ENCODE data around the gene NFIX.

NFIX gene

DNA sequence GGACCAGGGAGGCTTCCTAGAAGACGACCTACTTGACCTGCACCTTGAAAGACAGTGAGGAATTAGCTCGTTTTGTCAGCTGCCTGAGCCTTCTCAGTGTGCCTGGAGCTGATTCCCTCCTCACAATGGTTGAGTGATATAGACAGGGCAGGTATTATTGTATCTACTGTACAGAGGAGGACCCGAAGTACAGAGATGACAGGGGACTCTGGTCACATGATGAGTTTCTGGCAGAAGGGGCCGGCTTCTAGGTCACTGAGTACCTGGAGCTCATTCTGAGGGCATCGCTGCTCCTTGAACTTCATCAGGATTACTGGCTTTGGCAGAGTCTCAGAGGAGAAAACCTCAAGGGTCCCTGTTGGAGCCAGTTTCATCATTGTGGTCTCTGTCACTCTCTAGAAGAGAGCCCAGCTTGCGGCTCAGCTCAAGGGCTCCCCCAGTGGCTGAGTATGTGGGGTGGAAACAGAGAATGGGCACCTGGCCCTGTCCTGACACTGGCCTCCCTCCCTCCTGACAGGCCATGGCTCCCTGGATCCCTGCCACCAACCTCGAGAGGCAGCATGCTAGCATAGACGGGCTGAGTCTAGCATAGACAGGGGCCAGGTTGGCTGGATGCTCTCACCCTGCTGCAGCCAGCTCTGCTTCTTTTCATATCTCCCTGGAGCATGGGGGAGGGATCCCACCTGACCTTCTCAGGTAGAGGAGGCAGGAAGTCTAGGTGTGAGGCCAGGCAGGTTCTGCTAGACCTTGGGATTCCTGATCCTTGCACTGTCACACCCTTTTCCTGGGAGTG lies 38.7 kb downstream of the NFIX start:
- peak in 46 of 56 donors; percentile 21 to 86 (median 56) for DNase-seq

DNA sequence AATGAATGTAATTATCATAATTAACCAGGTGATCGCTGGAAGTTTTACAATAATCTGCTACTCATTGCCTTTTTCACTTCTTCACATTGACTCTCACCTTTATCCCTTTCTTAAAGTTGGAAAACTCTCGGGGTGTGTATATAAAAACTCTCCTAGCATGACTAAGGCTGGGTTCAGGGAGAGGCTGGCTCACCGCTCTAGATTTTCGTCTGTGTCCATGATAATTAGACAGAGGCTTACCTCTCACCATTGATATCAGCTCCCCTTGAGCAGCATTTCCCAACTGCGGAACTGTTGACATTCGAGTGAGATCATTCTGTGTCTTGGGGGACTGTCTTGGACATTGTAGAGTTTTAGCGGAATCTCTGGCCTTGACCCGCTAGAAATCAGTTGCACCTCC lies 39.4 kb downstream of the NFIX start:
- no peak for DNase-seq

DNA sequence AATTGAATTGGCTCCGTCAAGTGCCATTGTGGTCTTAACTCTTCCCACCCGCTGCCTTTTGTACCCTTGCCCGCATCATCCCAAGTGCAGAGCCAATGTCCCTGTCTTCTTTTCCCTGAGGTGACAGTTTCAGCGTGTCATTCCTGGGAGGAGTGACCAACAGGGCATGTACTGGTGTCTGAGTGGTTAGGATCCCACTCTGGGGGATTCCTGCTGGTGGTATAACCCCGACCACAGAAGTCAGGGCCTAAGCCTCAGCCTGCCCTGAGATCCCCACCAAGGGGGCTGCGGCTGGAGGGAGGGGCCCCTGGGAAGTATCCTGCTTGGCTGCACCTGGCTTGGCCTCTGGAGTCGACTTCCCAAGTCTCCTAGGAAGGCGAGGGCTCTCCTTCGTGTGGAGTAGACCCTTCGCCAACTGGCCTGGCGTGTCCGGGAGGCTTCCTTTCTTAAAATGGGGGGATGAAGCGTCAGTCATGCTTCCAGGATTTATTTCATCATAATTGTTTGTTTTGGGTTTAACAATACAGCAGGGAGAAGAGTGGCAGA lies 40.6 kb downstream of the NFIX start:
- no peak for DNase-seq

DNA sequence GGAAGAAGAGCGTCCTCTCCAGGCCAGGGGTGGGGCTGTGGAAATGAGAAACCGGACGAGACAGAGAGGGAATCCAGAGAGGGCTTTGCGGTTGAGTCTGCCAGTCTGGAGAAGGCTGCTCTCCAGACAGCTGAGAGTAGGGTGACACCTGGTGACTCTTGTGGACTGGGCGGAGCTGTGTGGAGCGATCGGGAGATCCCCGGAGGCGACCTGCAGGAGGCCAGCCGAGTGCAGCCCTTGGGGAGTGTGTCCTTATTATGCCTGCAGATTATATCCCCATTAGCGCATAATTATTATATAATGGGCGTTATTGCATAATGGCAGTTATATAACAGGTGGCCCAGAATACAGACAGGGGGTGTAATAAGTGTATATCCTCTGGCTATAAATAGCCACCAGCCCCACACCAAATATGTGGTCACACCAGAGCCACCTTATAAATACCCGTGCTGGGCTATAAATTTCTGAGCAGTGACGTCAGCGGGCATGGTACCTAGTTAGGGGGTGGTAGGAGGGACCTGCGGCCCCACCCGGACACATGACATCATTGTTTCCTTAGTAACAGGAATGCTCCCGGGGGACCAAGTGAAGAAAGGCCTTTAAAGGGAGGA lies 41.2 kb downstream of the NFIX start:
- DNase-seq, result no peak

DNA sequence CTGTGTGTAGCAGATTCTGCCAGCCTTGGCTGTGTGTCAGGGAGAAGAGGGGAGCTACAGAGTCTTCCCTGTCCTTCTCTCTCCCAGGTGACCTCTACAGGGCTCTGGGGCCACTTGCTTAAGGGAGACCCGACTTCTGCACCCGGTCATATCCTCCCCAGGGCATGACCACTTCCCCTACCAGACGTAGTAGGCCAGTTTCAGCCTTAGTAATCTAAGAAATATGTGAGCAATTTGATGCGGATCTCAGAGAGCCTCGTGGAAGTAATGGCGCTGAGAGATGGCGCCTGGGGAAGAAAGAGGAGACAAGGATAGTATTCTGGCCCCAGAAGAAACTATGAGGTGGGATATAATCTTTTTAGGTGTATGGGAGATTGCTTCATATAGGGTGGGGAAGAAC lies 41.9 kb downstream of the NFIX start:
- no peak for DNase-seq

DNA sequence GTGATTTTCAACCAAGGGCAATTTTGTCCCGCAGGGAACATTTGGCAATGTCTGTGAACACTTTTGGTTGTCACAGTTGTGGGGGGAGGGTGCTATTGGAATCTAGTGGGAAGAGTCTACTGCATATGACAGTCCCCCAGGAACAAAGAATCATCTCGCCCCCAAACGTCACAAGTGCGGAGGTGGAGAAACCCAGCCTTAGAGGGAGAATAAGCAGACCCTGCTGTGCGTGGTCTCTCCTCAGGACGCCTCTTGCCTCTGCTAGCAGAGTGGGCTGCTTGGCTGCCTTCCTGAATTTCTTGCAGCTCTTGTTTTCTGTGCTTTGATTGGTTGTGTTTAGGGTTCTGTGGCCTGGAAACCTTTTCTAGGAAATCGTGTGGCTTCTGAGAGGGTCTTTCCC lies 42.5 kb downstream of the NFIX start:
- DNase-seq, result no peak

DNA sequence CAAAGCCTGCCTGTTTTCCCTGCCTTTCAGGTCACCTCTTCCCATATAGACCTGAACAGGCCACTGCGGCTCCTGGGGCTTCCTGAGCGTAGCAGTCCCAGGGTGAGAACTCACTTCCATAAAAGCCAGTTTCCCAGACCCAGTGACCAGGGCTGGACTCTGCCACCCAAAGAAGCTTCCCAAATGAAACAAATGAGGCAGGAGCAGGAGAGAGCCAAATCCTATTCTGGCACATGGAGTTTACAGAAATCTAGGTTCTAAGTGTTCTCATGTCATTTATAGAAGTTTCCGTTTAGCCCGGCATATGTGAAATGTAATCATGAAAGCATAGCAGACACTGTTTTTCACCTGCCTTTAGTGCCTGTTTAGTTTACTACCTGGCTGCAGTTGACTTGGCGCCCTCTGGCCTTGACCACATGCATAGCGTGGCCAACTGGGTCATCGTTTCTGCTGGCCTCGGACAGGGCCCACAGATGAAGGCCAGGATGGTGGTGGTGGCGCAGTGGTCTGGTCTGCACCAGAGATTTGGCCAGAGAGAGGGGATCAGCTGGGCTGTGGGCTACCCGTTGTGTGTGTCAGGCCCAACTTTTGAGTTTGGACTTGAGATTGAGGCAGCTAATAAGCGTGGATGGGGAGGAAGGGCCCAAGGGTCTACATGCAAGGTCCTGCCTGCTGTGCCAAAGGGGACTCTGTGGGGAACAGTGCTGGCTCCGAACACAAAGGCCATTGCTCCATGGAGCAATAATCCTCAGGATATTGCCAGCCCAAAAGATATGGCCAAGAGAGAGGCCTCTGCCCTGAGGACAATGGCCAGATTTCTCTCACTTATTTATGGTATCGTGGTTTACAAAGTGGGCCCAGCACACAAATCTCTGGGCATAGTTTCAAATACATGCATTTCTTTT lies 43.3 kb downstream of the NFIX start:
- no peak for DNase-seq

DNA sequence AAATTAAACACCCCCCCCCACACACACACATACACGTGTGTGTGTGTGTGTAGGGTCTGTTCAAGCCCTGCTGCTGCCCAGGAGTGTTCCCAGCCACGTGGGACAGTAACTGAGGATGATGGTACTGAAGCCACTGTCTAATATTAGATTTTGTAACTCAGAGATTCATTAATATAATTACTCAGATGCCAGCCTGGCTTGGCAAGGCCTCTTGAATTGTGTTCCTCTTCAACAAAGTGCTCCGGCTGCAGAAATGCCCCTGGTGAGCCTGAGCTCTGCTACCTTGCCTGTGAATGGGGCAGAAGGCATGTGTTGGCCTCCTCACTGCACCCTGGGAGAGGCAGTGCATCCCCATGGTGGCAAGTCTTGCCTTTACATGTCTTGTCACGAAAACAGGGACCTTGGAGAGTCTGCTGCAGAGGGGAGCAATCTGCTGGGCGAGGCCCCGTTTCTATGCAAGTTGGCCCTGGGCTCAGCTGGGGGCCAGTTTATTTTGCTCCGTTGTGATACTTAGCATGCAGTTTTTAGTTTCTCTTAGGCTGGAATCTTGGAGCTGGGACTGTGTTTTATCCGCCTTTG lies 44.0 kb downstream of the NFIX start:
- peak in 1 of 56 donors; percentile 18 for DNase-seq

DNA sequence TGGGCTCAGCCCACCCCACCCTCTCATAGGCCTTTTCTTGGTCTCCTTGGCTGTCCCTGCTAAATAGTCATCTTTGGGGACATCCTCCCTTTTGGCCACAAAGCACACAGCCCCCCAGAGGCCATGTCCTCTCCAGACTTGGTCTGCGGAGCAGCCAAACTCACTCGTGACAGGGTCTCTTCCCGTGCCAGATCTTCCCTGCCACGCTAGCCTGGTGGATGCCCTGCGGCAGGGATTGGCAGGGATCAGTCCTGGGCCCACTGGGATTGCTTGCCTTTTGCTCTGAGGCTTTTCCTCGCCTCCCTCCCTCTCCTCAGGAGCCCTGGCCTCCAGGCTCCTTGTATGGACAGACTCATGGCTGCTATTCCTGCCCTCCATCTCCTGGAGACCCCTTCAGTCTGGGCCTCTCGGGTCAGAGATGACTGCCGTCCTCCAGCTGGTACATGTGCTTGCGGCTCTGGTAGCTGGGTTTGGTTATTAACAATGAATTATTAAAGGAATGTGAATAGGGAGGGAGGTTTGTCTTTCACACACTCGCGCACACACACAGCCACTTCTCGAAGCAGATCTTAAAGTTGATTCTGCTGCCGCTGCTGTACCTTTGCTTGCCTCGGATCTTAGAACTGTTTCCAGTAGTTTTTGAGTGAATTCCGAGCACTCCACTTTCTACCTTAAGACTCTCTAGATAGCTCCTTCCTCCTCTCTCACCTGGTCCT lies 45.1 kb downstream of the NFIX start:
- DNase-seq, result peak in 1 of 56 donors; percentile 35

DNA sequence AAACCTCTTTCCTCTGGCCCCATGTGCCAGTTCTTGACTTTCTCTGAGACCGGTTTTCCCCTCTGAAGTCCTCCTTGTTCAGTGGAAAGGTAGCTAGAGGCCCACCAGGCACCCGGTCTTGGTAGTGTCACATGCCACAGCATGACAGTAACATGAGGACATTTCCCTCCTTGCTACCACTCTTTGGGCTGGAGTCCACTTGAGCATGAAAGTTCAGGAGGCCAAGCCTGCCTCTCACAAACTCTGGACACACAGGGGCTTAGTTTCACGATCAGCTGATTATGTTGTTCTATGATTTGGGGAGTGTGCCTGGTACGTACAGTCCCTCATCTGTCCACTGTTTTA lies 45.6 kb downstream of the NFIX start:
- no peak for DNase-seq

DNA sequence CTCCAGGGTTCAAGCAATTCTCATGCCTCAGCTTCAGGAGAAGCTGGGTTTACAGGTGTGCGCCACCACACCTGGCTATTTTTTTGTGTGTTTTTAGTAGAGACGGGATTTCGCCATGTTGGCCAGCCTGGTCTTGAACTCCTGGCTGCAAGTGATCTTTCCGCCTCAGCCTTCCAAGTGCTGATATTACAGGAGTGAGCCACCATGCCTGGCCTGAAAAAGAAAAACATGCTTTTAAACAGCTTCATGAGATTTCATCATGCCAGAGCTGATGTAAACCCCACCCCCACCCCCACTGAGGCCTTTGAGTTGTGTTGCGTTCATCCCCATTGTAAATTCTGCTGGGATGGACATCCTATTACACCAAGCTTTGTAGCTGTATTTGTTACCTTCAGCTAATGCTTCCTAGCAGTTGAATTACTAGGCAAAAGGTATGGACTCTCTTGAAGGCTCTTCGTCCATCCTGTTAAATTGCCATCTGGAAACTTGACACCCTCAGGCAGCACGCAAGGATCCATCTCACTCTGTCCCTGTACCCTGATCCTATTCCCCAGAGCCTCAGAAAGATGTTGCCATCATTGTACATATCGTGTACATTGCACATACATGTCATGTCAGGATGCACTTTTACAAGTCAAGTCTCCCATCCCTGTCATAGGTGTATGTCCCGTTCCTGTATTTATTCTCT lies 47.3 kb downstream of the NFIX start:
- DNase-seq, result no peak

DNA sequence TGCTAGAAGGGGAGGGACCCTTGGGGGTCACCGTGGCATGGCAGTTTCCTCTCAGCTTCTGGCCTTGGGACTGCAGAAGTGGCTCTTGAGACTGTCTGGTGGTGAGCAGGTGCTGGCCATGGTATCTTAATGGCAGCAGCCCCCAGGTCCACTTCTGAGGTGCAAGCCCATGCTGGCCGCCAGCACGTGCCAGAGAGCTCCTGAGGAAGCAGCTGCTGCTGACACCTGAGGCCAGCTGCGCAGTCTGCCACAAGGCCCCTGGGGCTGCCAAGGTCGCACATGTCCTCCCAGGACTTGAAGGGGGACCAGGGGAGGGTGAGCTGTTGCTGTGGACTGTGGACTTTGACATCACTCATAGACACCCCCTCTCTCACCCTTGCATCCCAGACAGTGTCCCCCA lies 48.0 kb downstream of the NFIX start:
- no peak for DNase-seq

DNA sequence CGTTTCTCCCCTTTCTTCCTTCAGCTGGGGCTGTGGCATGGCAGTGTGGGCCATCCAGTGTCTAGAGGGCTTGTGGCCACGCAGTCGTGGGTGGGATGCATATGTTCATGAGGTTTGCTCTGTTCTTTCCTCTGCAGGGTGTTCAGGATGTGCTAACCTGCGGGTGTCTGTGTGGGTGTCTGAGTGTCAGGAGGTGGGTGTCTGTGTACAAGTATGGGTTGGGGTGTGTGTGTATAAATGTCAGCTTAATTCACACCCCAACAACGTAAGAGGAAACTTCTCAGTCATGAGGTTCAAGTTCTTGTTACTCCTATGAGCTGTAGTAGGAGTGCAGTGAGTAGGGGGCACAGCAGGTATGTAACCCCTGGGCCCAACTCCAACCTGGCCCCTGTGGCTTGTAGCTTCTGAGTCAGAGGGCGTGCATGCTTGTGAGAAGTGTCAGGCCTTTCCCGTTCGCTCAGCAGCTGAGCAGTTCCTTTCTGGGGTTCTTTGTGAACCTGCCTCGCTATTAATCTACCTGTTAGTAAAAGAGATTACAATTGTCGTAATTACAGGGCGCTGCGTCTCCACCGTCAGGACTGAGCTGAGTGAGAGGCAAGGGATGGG lies 49.1 kb downstream of the NFIX start:
- peak in 13 of 56 donors; percentile 28 to 70 (median 50) for DNase-seq

DNA sequence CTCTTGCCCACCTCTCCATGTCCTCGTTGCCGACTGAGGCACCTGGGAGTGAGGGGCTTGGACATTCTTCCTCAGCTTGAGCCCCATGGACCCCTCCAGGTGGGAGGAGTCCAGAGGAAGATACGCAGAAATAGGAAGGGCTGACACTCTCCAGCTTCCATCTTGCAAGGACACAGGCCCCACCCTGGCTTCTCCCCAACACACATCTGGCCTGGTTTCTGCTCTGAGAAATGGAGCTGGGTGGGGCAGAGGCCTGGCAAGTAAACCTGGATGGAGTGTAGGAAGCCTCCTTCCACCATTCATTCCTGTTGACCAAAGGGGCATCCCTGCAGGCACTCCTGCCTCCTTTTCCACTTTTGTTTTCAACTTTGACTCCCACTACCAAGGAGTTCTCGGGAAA lies 50.5 kb downstream of the NFIX start:
- no peak for DNase-seq

DNA sequence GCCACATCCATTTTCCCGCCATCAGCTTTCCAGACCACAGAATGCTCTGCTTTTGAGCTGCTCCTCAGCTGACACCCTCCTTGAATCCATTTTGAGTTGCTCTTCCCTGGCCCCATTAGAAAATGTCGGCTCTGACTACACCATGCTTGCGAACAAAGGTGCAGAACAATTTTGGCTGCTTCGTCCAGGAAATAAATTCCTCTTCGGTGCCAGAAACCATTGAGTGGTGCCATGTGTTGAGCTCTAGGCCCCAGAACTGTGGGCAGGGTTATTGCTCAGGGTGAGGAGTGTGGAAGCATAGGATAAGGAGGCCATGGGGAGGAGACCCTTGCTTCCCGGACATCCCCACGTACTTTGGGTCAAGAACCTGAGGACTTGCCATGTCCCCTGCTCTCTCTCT lies 52.1 kb downstream of the NFIX start:
- no peak for DNase-seq

DNA sequence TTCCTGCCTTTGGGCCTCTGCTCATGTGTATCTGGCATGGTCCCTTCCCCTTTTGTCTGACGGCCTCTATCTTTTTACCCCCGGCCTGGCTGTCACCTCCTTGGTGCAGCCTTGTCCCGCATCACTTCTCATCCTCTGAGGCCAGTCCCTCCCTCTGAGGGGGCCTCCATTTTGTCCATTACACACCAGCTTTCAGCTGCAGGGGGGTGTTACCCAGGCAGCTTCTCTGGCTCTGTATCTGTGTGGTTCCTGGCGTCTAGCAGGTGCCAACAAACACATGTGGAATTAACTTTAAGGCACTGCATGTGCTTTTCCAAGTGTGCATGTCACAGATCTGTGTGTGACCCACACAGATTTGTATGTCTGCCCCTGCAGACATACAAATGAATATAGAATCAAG lies 55.0 kb downstream of the NFIX start:
- no peak for DNase-seq

DNA sequence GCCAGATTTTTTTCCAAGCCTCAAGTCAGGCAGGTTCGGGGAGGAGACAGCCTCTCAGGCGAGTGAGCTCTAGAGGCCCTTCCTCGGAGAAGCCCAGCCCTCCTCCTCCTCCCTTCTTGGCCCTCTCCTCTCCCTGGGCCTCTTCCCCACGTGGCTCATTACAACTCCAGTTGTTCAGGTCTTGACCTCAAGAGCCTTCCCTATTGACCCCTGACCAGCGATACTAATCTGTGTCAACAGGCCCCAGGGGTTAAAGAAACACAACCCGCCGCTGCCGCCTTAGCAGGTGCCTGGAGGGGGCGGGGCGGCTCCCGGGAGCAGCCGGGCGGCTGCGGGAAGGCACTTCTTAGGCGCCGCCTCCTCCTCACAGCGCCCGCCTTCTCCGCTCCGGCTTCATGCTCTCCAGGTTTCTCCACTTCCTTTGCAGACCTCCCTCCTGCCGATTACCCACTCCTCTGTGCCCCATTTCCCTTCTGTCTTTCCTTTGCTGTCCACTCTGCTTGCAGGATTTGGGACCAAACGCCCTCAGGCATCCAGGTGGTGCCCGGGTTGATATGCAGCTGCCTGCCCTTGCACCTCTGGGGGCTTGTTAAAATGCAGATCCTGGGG lies 56.4 kb downstream of the NFIX start:
- DNase-seq, result peak in 12 of 56 donors; percentile 7 to 54 (median 26)

DNA sequence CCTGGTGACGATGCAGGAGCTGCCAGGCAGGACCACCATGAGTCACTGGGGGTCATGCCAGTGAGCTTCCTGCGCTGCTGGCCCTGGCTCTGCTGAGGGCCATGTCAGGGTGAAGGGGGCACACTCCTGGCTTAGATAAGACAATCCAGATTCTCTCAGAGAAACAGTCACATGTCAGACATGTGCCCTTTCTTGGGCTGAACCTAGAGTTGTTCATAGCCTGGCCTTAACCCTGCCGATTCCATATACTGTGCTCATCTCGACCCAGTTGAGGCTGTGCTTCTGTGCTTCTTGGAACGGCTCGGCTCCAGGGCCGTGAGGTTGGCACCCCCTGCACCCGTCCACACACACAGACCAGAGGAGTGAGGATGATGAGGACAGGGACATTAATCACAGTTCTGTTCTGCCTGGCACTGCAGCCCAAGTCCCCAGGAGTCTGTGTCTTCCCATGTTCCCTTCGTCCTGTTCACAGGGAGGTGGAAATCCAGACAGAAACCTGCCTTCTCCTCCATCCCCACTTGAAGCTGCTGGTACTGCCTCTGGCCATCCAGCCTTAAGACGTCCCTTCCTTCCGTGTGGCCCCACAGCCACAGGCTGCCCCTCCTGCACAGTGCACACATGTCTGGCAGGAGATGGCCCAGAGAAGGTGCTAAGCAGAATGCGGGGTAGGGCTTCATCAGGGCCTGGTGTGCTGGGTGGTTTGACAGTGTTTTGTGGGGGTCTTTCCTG lies 57.3 kb downstream of the NFIX start:
- DNase-seq, result no peak

DNA sequence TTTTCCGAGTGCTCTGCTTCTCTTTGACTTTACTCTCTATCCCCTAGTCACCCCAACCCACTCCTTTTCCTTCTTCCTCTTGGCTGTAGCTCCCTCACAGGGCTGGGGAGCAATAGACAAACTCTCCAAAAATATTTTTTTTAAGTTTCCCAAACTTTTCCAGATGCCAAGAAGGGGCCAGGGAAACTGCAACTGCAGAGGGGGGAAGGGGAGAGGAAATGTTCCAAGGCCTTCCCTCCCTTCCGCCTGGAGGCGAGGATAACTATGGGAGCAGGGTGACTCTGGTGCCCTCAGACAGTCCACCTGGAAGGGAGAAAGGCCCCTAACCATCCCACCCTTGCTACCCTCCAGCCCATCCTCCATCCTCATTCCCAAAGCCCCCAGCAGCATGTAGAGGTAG lies 58.0 kb downstream of the NFIX start:
- DNase-seq, result no peak
